NCI-H748 (cell line): ENCODE data around the gene DDX6.
"Not testable (repeated sequence)": the region's sequence is repeated elsewhere in the genome, so short reads cannot be mapped to it uniquely, and the experiment has no call there.

Experiments
- DNase-seq: peaks from one replicate; lab custom pipeline; 2025; ENCODE audit not compliant: unreplicated experiment; lab: John Stamatoyannopoulos, UW

The DDX6 gene

DNA sequence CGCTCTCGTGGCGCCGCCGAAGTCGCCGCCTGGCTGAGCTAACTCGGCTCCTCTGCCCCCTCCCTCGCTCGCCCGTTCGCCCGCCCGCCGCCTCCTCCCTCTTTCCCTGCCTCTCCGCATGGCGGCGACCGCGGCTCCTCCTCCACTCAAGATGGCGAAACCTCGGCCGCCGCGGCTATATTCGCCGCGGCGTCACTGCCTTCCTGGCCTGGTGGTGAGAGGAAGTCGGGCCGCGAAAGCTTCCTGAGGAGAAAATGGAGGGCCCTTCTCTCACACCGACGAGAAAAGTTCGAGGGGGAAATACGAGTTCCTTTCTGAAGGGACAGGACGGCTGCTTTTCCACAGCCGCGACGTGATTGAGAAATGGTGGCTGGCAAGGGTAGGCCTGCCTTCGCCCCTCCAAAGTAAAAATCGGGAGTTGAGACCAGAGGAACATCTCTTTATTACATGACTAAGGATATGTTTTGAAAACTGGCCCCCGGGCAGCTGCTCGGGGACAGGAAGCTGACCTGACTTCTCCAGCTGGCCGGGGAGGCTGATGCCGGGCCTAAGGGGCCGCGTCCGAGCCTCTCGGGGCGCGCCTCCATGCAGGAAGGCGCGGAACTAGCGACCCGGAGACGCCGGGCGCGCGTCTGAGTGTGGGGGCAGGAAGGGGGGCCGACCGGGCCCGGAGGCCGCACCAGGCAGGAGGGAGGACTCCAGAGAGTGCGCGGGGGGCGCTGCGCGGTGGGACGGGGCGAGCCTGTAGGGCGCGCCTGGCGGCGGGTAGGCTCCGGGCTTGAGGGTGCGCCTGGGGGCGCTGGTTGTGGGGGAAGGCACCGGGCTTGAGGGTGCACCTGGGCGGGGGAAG, at the start of gene DDX6:
Gene DDX6 (minus strand): TSS at position 54 of the 850 bp plus-strand sequence. CDS start 4,913 bp downstream, outside the sequence.
- peak; percentile 80 for DNase-seq

- DNase-seq, result no peak
Observed at GRCh38 chr11:118838905-118839553, 48.1 kb upstream of the DDX6 start.

DNA sequence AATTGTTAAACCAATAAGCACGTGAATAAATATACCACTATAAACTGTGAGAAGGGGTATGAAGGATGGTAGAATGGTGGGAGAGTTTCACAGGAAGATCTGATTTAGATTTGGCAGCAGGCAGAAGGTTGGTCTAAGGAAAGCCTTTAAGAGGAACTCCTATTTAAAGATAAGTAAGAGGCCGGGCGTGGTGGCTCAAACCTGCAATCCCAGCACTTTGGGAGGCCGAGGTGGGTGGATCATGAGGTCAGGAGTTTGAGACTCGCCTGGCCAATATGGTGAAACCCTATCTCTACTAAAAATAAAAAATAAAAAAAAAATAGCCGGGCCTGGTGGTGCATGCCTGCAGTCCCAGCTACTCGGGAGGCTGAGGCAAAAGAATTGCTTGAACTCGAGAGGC, 46.9 kb upstream of the DDX6 start:
- DNase-seq, result no peak

GRCh38 chr11:118834427-118835028, 43.6 kb upstream of the DDX6 start:
- DNase-seq, result no peak

DNA sequence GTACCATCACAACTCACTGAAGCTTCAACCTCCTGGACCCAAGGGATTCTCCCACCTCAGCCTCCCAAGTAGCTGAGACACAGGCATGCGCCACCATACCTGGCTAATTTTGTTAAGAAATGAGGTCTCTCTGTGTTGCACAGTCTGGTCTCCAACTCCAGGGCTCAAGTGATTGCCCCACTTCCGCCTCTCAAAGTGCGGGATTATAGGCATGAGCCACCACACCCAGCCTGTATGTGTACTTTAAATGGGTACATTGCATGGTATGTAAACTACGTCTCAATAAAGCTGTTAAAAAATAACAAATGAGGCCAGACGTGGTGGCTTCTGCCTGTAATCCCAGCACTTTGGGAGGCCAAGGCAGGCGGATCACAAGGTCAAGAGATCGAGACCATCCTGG, 36.2 kb upstream of the DDX6 start:
- DNase-seq, result no peak

GRCh38 chr11:118822936-118823510, 32.1 kb upstream of the DDX6 start:
- not testable (repeated sequence) for DNase-seq

DNA sequence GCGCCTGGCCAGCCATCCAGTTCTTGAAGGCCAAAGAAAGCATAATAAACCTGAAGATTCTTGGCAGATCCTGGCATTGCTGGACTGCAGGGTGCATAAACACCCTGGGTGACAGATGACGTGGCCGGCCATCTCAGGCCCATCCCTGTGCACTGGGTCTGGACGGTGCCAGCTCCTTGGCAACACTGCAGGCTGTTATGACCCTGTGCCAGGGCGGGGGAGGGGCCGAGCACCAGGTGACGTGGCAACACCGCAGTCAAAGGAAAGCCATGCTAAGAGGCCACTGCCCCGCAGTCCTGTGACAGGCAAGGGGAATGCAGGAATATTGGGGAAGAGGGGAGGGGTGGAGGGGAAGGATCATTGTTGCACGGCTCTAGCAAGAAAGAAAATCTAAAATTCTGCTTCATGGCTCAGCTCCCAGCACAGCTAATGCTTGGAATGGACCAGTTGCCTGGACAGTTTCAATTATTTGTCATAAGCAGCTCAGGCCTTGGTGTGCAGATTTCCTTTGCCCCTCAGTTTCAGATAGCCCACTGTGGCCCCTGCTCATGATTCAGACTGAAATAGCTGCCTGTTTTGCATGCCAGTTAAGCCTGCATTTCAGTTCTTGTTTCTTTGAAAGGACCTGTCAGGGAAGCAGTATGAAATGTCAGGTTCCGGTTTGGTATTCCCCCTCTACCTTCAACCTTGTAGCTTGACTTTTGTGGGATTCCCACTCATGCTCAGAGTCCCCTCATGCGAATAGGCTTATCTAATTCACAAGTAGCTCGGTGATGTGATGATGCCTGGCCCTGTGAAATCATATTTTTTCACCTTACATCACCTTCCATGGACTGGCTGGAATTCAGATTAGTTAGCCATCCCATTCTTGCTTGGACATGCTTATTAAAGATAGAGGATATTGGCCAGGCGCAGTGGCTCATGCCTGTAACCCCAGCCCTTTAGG, 29.7 kb upstream of the DDX6 start:
- DNase-seq, result no peak

- not testable (repeated sequence) for DNase-seq
Observed at GRCh38 chr11:118820025-118820379, 29.0 kb upstream of the DDX6 start.

DNA sequence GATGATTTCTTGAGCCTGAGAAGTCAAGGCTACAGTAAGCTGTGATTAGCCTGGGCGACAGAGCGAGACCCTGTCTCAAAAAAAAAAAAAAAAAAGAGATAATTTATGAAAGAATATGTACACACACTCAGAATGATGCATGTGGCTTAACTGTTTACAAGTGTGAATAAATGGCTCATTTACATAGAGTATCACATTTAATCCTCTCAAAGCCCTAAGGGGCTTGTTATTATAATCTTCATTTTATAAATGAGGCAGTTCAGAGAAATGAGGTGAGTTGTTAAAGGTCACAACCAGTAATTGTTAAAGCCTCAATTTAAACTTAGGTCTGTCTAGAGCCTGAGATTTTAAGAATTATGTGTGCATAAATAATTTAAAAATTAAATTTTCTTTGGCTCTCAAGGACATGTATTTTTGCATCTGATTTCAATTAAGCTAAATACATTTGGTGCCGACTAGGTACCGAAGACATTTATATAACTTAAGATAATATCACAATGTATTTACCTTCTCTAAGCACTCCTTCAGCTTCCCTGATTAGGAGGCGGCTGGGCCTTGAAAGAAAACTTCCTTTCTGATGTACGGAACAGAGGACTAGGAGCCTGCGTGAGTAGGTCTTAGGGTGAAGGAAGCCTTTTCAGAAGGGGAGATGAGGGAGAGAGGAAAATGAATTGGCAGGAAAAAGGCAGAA, 28.5 kb upstream of the DDX6 start:
- no peak for DNase-seq

DNA sequence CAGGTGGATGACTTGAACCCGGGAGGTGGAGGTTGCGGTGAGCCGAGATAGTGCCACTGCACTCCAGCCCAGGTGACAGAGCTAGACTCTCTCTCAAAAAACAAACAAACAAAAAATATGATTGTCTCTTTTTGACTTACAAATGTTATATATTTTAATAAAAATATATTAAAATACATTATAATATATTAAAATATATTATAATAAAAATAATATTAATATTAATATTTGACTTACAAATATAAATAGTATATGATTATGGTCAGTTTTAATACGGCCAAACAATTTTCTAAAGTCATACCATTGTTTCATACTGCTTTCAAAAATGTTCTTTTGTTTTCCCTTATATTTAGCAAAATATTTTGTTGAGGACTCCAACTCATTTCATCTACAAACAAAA, 27.2 kb upstream of the DDX6 start:
- no peak for DNase-seq

DNA sequence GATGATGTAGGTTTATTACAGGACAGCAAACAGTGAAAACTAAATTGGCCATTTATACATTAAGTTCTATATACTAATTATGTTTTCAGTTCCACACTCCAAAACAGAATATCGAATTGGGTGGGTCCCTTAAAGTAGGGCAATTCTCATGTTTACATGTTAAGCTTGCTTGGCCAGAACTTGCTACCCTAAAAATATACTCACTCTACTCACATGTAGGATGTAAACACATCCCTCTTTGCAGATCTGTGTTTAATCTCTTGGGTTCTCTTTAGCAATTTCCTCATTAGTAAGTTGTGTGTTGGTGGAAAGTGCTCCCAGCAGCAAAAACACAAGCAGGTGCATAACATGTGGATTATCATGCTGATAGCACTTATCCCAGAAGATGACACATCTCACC, 22.6 kb upstream of the DDX6 start:
- DNase-seq, result no peak

- no peak for DNase-seq
Observed at GRCh38 chr11:118812485-118812884, 21.5 kb upstream of the DDX6 start.

GRCh38 chr11:118807800-118808778, 17.1 kb upstream of the DDX6 start:
- no peak for DNase-seq

DNA sequence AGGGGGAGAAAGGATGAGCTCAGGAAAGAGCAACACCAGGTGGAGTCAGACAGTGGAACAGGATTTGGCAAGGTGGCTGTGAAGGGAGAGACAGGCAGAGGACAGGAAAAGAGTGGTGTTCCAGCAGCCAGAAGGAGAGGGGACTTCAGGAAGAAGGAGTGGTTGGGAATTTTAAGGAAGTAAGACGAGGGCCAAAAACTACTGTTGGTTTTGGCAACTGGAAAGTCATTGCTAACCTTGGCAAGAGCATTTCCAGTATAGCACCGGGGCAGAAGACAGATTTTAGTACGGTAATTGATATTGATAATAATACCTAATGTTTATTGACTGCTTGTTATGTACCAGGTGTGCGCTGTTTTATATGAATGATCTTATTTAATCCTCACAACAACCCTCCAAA, 15.4 kb upstream of the DDX6 start:
- no peak for DNase-seq

DNA sequence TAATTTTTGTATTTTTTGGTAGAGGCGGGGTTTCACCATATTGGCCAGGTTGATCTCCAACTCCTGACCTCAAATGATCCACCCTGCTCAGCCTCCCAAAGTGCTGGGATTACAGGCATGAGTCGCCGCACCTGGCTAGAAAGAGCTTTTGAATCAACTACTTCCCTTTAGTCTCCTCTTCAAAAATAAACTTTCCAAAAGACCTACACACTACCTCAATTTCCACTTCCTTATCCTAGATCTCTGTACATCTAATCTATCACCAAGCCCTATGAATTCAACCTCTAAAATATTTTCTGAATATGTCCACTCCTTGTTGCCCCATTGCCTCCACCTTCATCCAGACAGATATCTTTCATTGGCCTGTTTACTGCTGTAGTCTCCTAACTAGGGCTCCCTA, 13.1 kb upstream of the DDX6 start:
- no peak for DNase-seq

GRCh38 chr11:118799372-118799771, 8.4 kb upstream of the DDX6 start:
- no peak for DNase-seq

DNA sequence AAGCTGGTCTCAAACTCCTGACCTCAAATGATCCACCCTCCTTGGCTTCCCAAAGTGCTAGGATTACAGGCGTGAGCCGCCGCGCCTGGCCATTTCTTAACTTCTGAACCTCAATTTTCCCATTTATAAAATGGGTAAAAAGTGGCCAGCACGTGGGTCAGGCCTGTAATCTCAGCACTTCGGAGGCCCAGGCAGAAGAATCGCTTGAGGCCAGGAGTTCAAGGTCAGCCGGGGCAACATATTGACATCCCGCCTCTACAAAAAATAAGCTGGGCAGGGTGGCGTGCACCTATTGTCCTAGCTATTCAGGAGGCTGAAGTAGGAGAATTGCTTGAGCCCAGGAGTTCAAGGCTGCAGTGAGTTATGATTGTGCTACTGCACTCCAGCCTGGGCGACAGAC, 6.5 kb upstream of the DDX6 start:
- DNase-seq, result no peak

DNA sequence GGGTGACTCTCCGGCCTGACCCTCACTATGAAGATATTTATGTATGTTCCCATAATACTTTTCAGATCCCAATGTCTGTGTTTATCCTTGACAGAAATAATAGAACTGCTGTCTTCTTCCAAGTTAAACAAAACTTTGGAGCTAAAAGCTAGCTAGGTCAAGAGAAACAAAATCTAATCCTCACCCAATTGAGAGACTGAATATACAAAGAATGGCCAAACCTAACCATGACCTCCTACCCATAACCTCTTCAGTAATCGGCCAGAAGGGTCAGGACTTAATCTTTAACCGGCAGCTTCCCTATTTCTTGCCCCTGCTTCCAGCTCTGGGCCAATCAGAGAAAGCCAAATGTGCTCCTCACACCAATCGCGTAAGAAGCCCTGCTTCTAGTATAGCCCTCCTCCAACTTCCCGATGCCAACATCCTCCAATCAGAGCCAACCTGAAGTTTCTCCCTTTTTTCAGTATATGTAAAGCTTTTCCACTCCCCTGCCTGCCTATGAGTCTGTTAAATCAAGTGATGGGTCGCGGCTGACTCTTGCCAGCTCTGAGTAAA, 1.7 kb upstream of the DDX6 start:
- DNase-seq, result peak; percentile 16
